Lower leg skin (tissue), 3 donors: ENCODE results near the gene KIAA0586.

Experiments
- POLR2A ChIP-seq, 2 donors: fragments of 450-650 bp; IDR thresholded peaks; one replicate each; pipeline ENCODE4 v1.6.1; 2016 to 2017; ENCODE audit warnings: antibody characterized with exemption in 2 of 2, mild to moderate bottlenecking in 1 of 2, moderate library complexity in 1 of 2
- TF ChIP-seq, protein P1 (sequence below), 3 donors: fragments of 450-650 bp; IDR thresholded peaks; one replicate each; pipeline ENCODE4 v1.5.1; 2016; ENCODE audit warnings: antibody characterized with exemption in 3 of 3, mild to moderate bottlenecking in 3 of 3, moderate library complexity in 2 of 3

DNA sequence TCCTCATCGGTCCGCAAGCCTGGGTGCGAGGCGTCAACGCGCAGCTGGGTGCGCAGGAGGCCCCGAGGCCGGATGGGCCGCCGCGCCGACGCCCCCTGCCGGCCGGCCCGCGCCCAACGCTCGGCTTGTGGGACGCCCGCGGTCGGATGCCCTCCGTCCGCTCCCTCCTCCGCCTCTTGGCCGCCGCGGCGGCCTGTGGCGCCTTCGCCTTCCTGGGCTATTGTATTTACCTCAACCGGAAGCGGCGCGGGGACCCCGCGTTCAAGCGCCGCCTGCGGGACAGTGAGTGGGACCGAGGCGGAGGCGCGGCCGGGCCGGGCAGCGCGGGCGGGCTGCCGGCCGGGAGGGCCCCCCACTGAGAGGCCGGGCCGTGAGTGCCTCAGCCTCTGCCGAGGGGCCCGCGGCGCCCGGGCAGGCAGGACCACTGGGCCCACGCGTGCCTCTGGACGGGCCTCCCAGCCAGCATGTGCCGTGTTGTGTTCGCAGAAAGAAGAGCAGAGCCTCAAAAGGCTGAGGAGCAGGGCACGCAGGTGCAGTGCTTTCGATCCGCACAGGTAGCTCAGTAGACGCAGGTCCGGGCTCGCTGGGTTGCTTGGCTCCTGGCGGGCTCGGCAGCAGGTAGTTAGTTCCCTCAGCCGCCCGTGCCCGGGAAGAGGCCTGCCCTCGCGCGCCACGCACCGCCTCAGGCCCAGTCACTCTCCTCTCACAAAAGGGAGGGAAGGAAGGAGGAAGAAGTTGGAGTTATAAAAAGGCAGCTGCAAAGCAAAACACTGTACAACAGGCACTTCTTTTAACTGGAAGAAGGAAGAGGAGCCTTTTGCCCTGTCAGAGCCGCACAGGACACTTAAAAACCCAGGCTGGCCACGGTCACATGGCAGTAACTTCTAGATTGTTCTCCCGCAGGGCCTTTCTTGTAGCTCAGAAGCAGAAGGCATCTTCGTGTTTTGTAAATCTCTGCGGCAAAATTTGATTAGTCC is 31.4 kb upstream of the KIAA0586 start, which contains the start of gene TOMM20L:
- TF ChIP-seq, protein P1, sequence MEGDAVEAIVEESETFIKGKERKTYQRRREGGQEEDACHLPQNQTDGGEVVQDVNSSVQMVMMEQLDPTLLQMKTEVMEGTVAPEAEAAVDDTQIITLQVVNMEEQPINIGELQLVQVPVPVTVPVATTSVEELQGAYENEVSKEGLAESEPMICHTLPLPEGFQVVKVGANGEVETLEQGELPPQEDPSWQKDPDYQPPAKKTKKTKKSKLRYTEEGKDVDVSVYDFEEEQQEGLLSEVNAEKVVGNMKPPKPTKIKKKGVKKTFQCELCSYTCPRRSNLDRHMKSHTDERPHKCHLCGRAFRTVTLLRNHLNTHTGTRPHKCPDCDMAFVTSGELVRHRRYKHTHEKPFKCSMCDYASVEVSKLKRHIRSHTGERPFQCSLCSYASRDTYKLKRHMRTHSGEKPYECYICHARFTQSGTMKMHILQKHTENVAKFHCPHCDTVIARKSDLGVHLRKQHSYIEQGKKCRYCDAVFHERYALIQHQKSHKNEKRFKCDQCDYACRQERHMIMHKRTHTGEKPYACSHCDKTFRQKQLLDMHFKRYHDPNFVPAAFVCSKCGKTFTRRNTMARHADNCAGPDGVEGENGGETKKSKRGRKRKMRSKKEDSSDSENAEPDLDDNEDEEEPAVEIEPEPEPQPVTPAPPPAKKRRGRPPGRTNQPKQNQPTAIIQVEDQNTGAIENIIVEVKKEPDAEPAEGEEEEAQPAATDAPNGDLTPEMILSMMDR (IDR thresholded peaks at IDR 0.05): no peak
- TF ChIP-seq POLR2A (IDR thresholded peaks at IDR 0.05): no peak
